HG03571 (cell line): ENCODE measurements around the gene ERBB3.

Source experiments
- ATAC-seq: cut with Tn5 transposase; IDR thresholded peaks from one replicate; pipeline ENCODE4 v1.9.1; 2021; ENCODE audit not compliant: unreplicated experiment

The ERBB3 gene

GRCh38 chr12:56129942-56130495 lies 50.1 kb downstream of the ERBB3 start:
- no peak for ATAC-seq

- ATAC-seq, result no peak
Observed at GRCh38 chr12:56130876-56131275, 50.9 kb downstream of the ERBB3 start.

GRCh38 chr12:56134897-56135296 lies 54.9 kb downstream of the ERBB3 start:
- ATAC-seq, result no peak

GRCh38 chr12:56137853-56138571 lies 58.0 kb downstream of the ERBB3 start:
- no peak for ATAC-seq

- ATAC-seq, result no peak
Observed at GRCh38 chr12:56141946-56142784, 62.2 kb downstream of the ERBB3 start.

- no peak for ATAC-seq
Observed at GRCh38 chr12:56143217-56143616, 63.3 kb downstream of the ERBB3 start.

GRCh38 chr12:56143870-56144269 lies 63.9 kb downstream of the ERBB3 start:
- no peak for ATAC-seq

GRCh38 chr12:56145217-56145616 lies 65.3 kb downstream of the ERBB3 start:
- ATAC-seq, result no peak

- no peak for ATAC-seq
Observed at GRCh38 chr12:56146492-56147460, 66.8 kb downstream of the ERBB3 start.

- ATAC-seq, result no peak
Observed at GRCh38 chr12:56150563-56150962, 70.6 kb downstream of the ERBB3 start.

- peak; percentile 52 for ATAC-seq
Observed at GRCh38 chr12:56151672-56152131, 71.7 kb downstream of the ERBB3 start.

GRCh38 chr12:56152132-56152755 lies 72.3 kb downstream of the ERBB3 start, which contains the start of gene MYL6B:
TSS of gene MYL6B (plus strand) at chr12:56152587. CDS start at chr12:56153919, 1,332 bp downstream.
- ATAC-seq, result peak; percentile 79
